HEK293 (cell line): ENCODE results near the gene BRWD1.

Experiments used
- CTCF ChIA-PET: fragments of 350-600 bp; formaldehyde crosslinking; extraction: SDS; loops from one replicate; lab custom pipeline; 2021; ENCODE audit warnings: antibody characterized with exemption; lab: Yijun Ruan, JAX
- POLR2A ChIA-PET: fragments of 300-600 bp; formaldehyde crosslinking; extraction: SDS; loops from one replicate; lab custom pipeline; 2020; ENCODE audit warnings: antibody characterized with exemption, inconsistent platforms; lab: Yijun Ruan, JAX
- H3K27ac ChIP-seq: fragments of 200-500 bp; sonication (Bioruptor generic); 2 replicates; pipeline ENCODE4 v1.5.1; 2014; ENCODE audit warnings: low read depth, low read length, control low read depth, inconsistent platforms; ENCODE audit errors: extremely low read depth
- H3K36me3 ChIP-seq, 2 experiments: fragments of 200-500 bp in 1 of 2; sonication (Bioruptor generic) in 1 of 2; 1 replicate in 1 of 2; 2 replicates in 1 of 2; pipeline ENCODE4 v1.5.1; 2014 to 2017; ENCODE audit warnings: inconsistent platforms in 2 of 2, low read length in 2 of 2; ENCODE audit not compliant: control insufficient read depth in 2 of 2, insufficient read depth in 1 of 2
- H3K4me1 ChIP-seq: fragments of 200-500 bp; sonication (Bioruptor generic); 2 replicates; pipeline ENCODE4 v1.5.1; 2014; ENCODE audit warnings: mild to moderate bottlenecking, low read length, inconsistent platforms; ENCODE audit not compliant: control insufficient read depth, insufficient read depth
- H3K4me3 ChIP-seq: 2 replicates; pipeline ENCODE4 v1.5.1; 2011; ENCODE audit warnings: low read depth, mild to moderate bottlenecking, control low read depth, low read length, moderate library complexity
- H3K9me3 ChIP-seq: fragments of 200-500 bp; sonication (Bioruptor generic); 2 replicates; pipeline ENCODE4 v1.5.1; 2014; ENCODE audit warnings: low read depth, low read length, inconsistent platforms; ENCODE audit not compliant: control insufficient read depth, insufficient read depth
- ELK4 ChIP-seq: IDR thresholded peaks from 2 replicates; pipeline ENCODE4 v1.6.1; 2011; ENCODE audit warnings: mild to moderate bottlenecking, low read depth, low read length, borderline replicate concordance
- FEZF1 ChIP-seq: fragments of 450-650 bp; formaldehyde crosslinking; IDR thresholded peaks from 2 replicates; pipeline ENCODE4 v1.5.1; 2016; ENCODE audit warnings: missing biosample characterization, missing genetic modification characterization
- KLF9 ChIP-seq: fragments of 450-650 bp; formaldehyde crosslinking; IDR thresholded peaks from 2 replicates; pipeline ENCODE4 v1.5.1; 2016; ENCODE audit warnings: missing biosample characterization, missing genetic modification characterization, low read depth
- REST ChIP-seq: fragments of 450-650 bp; formaldehyde crosslinking; IDR thresholded peaks from 2 replicates; pipeline ENCODE4 v1.5.1; 2016; ENCODE audit warnings: missing biosample characterization, missing genetic modification characterization
- ZBTB11 ChIP-seq: fragments of 450-650 bp; formaldehyde crosslinking; conservative IDR thresholded peaks from 2 replicates; pipeline ENCODE4 v1.5.1; 2016; ENCODE audit warnings: low read depth, missing biosample characterization, missing genetic modification characterization
- ZEB2 ChIP-seq: fragments of 450-650 bp; formaldehyde crosslinking; IDR thresholded peaks from 2 replicates; pipeline ENCODE4 v1.5.1; 2016; ENCODE audit warnings: missing biosample characterization, missing genetic modification characterization
- ZNF155 ChIP-seq: fragments of 450-650 bp; formaldehyde crosslinking; IDR thresholded peaks from 2 replicates; pipeline ENCODE4 v1.5.1; 2016; ENCODE audit warnings: missing biosample characterization, missing genetic modification characterization
- ZNF169 ChIP-seq: fragments of 450-650 bp; formaldehyde crosslinking; IDR thresholded peaks from 2 replicates; pipeline ENCODE4 v1.5.1; 2016; ENCODE audit warnings: missing biosample characterization, missing genetic modification characterization
- ZNF24 ChIP-seq: fragments of 450-650 bp; formaldehyde crosslinking; IDR thresholded peaks from 2 replicates; pipeline ENCODE4 v1.5.1; 2016; ENCODE audit warnings: missing biosample characterization, missing genetic modification characterization
- ZNF324 ChIP-seq: fragments of 450-650 bp; formaldehyde crosslinking; IDR thresholded peaks from 2 replicates; pipeline ENCODE4 v1.5.1; 2016; ENCODE audit warnings: missing biosample characterization, missing genetic modification characterization
- ZNF366 ChIP-seq: fragments of 450-650 bp; formaldehyde crosslinking; conservative IDR thresholded peaks from 2 replicates; pipeline ENCODE4 v1.5.1; 2016; ENCODE audit warnings: missing biosample characterization, missing genetic modification characterization
- ZNF37A ChIP-seq: fragments of 450-650 bp; IDR thresholded peaks from 2 replicates; pipeline ENCODE4 v1.5.1; 2018; ENCODE audit warnings: missing biosample characterization, missing genetic modification characterization
- ZNF473 ChIP-seq: fragments of 450-650 bp; formaldehyde crosslinking; IDR thresholded peaks from 2 replicates; pipeline ENCODE4 v1.5.1; 2017; ENCODE audit warnings: missing biosample characterization, missing genetic modification characterization
- ZNF544 ChIP-seq: fragments of 450-650 bp; formaldehyde crosslinking; IDR thresholded peaks from 2 replicates; pipeline ENCODE4 v1.5.0; 2017; ENCODE audit warnings: missing biosample characterization, missing genetic modification characterization
- ZNF623 ChIP-seq: fragments of 450-650 bp; formaldehyde crosslinking; IDR thresholded peaks from 2 replicates; pipeline ENCODE4 v1.5.1; 2016; ENCODE audit warnings: missing biosample characterization, missing genetic modification characterization

Gene BRWD1

GRCh38 chr21:39182484-39183271 lies 130.8 kb downstream of the BRWD1 start (continued):
- TF ChIP-seq ZBTB11 (tag by site-specific recombination) (no peak), ZNF37A (tag by site-specific recombination) (no peak), ZNF473 (tag by site-specific recombination) (no peak), ZNF623 (tag by site-specific recombination) (no peak; the same call in 1 of the 2 replicates), KLF9 (tag by site-specific recombination) (no peak), ZNF544 (tag by site-specific recombination) (no peak), REST (tag by site-specific recombination) (0 out of 2 replicates have a peak, but pooled peaks have one; percentile 48), ZNF324 (tag by site-specific recombination) (peak; percentile 94; the same call in 1 of the 2 replicates)

- ChIA-PET POLR2A (interaction anchor here (1.0 kb wide), 1 partner anchor 200 kb away, joined by 6 read pairs; no protein-coding TSS in a partner anchor), CTCF (interaction anchor here (0.5 to 0.8 kb wide), 2 partner anchors 84 to 205 kb away, joined by 3 to 4 read pairs; no protein-coding TSS in a partner anchor)
- H3K36me3 ChIP-seq: peaks cover 28 to 36% of the 10 kb centered on the region in 2 experiments
- TF ChIP-seq ZNF169: no peak
- no peak for TF ChIP-seq ZNF366 (tag by site-specific recombination)
- TF ChIP-seq ZEB2: no peak
- TF ChIP-seq ELK4: no peak
- TF ChIP-seq ZNF24 (tag by site-specific recombination): no peak
- peak; percentile 23; the same call in 1 of the 2 replicates for TF ChIP-seq FEZF1
- no peak for TF ChIP-seq ZNF155 (tag by site-specific recombination)
- 0 out of 2 replicates have a peak, but pooled peaks cover 3% of the 10 kb centered on the region for H3K4me1 ChIP-seq
- peak overlapping the region; percentile 89 for H3K4me3 ChIP-seq
- H3K27ac ChIP-seq: no peak overlapping the region
- no peaks in the 10 kb centered on the region for H3K9me3 ChIP-seq
Observed at GRCh38 chr21:39182016-39182415, 131.4 kb downstream of the BRWD1 start.
